IPS-15b (cell line): ENCODE measurements around the gene CALHM6.

Source experiments
- H3K27me3 ChIP-seq: one replicate; pipeline ENCODE4 v1.6.1; 2013; ENCODE audit warnings: low read length; ENCODE audit not compliant: control insufficient read depth, insufficient read depth
- H3K36me3 ChIP-seq: one replicate; pipeline ENCODE4 v1.6.1; 2013; ENCODE audit warnings: low read length; ENCODE audit not compliant: control insufficient read depth, insufficient read depth
- H3K4me1 ChIP-seq: one replicate; pipeline ENCODE4 v1.6.1; 2013; ENCODE audit warnings: mild to moderate bottlenecking, low read length; ENCODE audit not compliant: control insufficient read depth, insufficient read depth
- H3K4me3 ChIP-seq: one replicate; pipeline ENCODE4 v1.5.1; 2013; ENCODE audit warnings: low read depth, low read length
- H3K9ac ChIP-seq: one replicate; pipeline ENCODE4 v1.6.1; 2013; ENCODE audit warnings: low read depth, mild to moderate bottlenecking, low read length
- H3K9me3 ChIP-seq: one replicate; pipeline ENCODE4 v1.6.1; 2013; ENCODE audit warnings: mild to moderate bottlenecking, low read length; ENCODE audit not compliant: control insufficient read depth, insufficient read depth

Gene CALHM6

GRCh38 chr6:116433206-116433712 lies 27.9 kb upstream of the CALHM6 start:
- no peak overlapping the region for H3K4me3 ChIP-seq
- no peaks in the 10 kb centered on the region for H3K9me3 ChIP-seq
- no peaks in the 10 kb centered on the region for H3K27me3 ChIP-seq
- no peak overlapping the region for H3K9ac ChIP-seq
- peaks cover 6% of the 10 kb centered on the region for H3K4me1 ChIP-seq
- H3K36me3 ChIP-seq, result no peaks in the 10 kb centered on the region

DNA sequence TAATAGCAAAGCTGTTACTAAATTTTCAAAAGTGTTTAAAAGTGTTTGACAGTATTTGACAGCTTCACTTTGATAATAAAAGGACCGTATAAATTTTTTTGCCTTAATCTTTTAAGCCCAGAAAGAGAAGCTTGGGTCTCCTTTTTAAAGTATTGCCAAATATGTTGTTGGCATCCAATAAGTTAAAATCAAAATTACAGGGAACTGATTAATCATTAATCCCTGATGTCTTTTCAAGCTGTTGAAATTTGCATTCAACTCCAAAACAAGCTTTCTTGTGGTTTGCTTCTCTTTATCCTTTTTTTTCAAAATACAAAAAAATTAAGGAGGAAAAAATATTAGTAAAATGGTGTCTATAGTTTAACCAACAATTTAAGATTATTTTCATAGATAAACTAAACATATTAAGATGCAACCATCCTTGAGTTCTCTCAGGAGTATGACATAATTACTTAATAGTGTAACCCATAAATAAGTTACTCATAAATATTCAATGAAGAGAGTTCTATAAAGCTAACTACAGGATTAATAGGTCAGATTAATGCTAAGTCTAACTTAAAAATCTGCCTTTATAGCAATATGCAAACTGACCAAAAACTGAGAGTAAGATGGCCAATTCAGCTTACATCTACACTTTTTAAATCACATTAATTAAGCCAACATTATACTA lies 27.0 kb upstream of the CALHM6 start:
- Histone ChIP-seq H3K36me3 (no peaks in the 10 kb centered on the region), H3K4me1 (peaks cover 9% of the 10 kb centered on the region), H3K9ac (no peak overlapping the region), H3K9me3 (no peaks in the 10 kb centered on the region), H3K4me3 (no peak overlapping the region), H3K27me3 (no peaks in the 10 kb centered on the region)

- Histone ChIP-seq H3K27me3 (no peaks in the 10 kb centered on the region), H3K4me1 (peaks cover 9% of the 10 kb centered on the region), H3K4me3 (no peak overlapping the region), H3K9ac (no peak overlapping the region), H3K36me3 (no peaks in the 10 kb centered on the region), H3K9me3 (no peaks in the 10 kb centered on the region)
These were observed 24.6 kb upstream of the CALHM6 start for GRCh38 chr6:116436586-116436985.

- Histone ChIP-seq H3K4me3 (no peak overlapping the region), H3K27me3 (no peaks in the 10 kb centered on the region), H3K36me3 (no peaks in the 10 kb centered on the region), H3K9ac (no peak overlapping the region), H3K4me1 (peaks cover 7% of the 10 kb centered on the region), H3K9me3 (no peaks in the 10 kb centered on the region)
These were observed 23.5 kb upstream of the CALHM6 start for GRCh38 chr6:116437656-116438055.

- Histone ChIP-seq H3K9ac (no peak overlapping the region), H3K36me3 (no peaks in the 10 kb centered on the region), H3K4me1 (peaks cover 6% of the 10 kb centered on the region), H3K27me3 (no peaks in the 10 kb centered on the region), H3K4me3 (no peak overlapping the region), H3K9me3 (no peaks in the 10 kb centered on the region)
These were observed 22.4 kb upstream of the CALHM6 start for GRCh38 chr6:116438590-116439448.

- Histone ChIP-seq H3K9ac (no peak overlapping the region), H3K9me3 (no peaks in the 10 kb centered on the region), H3K4me1 (peaks cover 7% of the 10 kb centered on the region), H3K27me3 (no peaks in the 10 kb centered on the region), H3K36me3 (no peaks in the 10 kb centered on the region), H3K4me3 (no peak overlapping the region)
These were observed 21.6 kb upstream of the CALHM6 start for GRCh38 chr6:116439522-116440051.

DNA sequence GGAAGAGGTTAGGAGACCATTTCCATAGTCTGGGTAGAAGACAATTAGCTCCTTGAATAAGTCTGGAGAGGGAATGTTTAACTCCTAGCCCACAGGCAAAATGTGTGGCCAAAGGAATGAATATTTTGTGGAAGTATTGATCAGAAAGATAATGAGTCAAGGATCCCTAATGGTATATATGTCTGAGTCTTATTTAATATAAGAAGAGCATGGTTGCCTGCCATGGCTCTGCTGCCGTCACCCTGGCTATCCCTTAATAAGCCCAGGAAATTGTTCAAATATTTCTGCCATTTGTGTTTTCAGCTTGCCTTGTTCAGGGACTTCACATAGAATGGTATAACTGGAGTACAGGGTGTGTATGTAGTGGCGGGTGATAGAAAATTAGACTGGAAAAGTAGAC lies 18.1 kb upstream of the CALHM6 start:
- peaks cover 7% of the 10 kb centered on the region for H3K4me1 ChIP-seq
- H3K27me3 ChIP-seq, result no peaks in the 10 kb centered on the region
- H3K9ac ChIP-seq, result no peak overlapping the region
- no peaks in the 10 kb centered on the region for H3K36me3 ChIP-seq
- no peaks in the 10 kb centered on the region for H3K9me3 ChIP-seq
- H3K4me3 ChIP-seq, result no peak overlapping the region

GRCh38 chr6:116444092-116444491 lies 17.1 kb upstream of the CALHM6 start:
- no peak overlapping the region for H3K9ac ChIP-seq
- no peaks in the 10 kb centered on the region for H3K36me3 ChIP-seq
- no peak overlapping the region for H3K4me3 ChIP-seq
- H3K27me3 ChIP-seq, result no peaks in the 10 kb centered on the region
- peaks cover 4% of the 10 kb centered on the region for H3K4me1 ChIP-seq
- H3K9me3 ChIP-seq, result no peaks in the 10 kb centered on the region

DNA sequence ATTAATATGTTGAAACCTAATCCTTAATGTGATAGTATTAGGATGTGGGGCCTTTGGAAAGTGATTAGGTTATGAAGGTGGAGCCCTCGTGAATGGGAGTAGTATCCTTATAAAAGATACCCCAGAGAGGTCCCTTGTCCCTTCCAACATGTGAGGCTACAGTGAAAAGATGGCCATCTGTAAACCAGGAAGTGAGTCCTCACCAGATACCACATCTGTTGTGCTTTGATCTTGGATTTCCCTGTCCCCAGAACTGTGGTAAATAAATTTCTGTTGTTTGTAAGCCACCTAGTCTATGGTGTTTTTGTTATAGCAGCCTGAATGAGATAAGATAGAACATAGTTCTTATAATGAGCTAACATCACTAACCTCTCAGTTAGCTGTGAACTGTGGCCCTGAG lies 16.6 kb upstream of the CALHM6 start:
- Histone ChIP-seq H3K9ac (no peak overlapping the region), H3K9me3 (no peaks in the 10 kb centered on the region), H3K4me3 (no peak overlapping the region), H3K4me1 (peaks cover 4% of the 10 kb centered on the region), H3K27me3 (no peaks in the 10 kb centered on the region), H3K36me3 (no peaks in the 10 kb centered on the region)

DNA sequence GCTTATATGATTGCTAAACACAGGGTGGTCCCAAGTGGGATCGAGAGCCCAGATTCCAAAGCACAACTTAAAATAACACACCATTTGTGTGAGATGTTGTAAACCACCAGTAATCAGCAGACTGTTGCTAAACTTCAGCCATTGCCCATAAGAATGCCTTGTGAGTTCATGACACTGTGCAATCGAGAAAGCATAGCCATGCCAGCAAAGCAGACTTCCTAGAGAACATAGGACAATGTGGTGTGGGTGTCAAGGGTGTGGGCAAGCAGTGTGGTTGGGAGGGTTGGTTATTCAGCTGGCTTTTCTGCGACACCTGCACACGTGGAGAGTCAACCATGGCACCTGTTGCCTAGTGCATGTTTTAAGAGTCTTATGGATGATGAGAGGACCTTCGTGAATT lies 16.1 kb upstream of the CALHM6 start:
- H3K9me3 ChIP-seq, result no peaks in the 10 kb centered on the region
- no peak overlapping the region for H3K9ac ChIP-seq
- H3K4me1 ChIP-seq, result peaks cover 4% of the 10 kb centered on the region
- H3K36me3 ChIP-seq, result no peaks in the 10 kb centered on the region
- H3K27me3 ChIP-seq, result no peaks in the 10 kb centered on the region
- no peak overlapping the region for H3K4me3 ChIP-seq

DNA sequence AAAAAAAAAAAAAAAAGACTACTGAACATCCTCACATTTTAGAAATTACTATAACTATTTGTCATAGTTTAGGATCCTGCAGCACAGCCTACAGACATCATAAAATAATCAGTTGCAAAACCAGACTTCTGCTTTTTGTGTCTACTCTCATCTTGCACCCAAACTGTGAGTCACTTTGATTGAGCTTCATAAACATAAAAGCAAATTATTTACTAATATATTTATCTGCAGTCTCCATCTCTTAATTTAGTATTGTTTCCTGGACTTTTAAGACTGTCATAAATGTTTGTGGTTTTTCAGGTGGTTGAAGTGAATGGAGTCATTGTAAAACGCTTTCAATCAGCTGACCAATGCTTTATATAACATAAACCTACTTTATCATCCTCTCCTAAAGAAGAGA lies 14.8 kb upstream of the CALHM6 start:
- no peaks in the 10 kb centered on the region for H3K27me3 ChIP-seq
- H3K9ac ChIP-seq, result no peak overlapping the region
- no peaks in the 10 kb centered on the region for H3K9me3 ChIP-seq
- H3K36me3 ChIP-seq, result no peaks in the 10 kb centered on the region
- no peak overlapping the region for H3K4me3 ChIP-seq
- peaks cover 4% of the 10 kb centered on the region for H3K4me1 ChIP-seq

DNA sequence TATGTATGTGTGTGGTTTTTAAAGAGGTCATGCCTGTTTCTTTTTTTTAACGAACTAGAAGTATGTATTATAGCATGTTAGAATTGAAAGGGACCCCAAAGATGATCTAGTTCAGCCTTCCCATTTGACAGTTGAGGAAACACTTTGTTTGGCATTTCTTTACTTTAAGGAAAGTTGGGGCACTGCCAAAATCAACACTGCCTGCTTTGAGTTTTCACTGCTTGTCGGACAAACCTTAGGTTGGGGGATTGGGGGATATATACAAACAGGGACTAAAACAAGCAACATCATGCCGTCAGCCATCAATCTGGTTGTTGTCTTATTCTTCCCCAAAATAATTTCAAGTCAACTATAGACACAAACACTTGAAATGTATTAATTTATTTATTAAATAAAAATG lies 14.1 kb upstream of the CALHM6 start:
- peaks cover 4% of the 10 kb centered on the region for H3K4me1 ChIP-seq
- H3K36me3 ChIP-seq, result no peaks in the 10 kb centered on the region
- H3K27me3 ChIP-seq, result no peaks in the 10 kb centered on the region

More for the DNA sequence above, 14.1 kb upstream of the CALHM6 start:
- no peaks in the 10 kb centered on the region for H3K9me3 ChIP-seq
- no peak overlapping the region for H3K9ac ChIP-seq
- H3K4me3 ChIP-seq, result no peak overlapping the region
